ENCODE measurements around the gene LMOD2.

Gene LMOD2

GRCh38 chr7:123673752-123674398, 18.2 kb downstream of the LMOD2 start:
- DNase-seq (ENCODE audit: low spot score), result no peak

- DNase-seq (ENCODE audit: low spot score), result peak; percentile 2
Measured at GRCh38 chr7:123674399-123675180, 18.9 kb downstream of the LMOD2 start.

GRCh38 chr7:123675181-123675473, 19.5 kb downstream of the LMOD2 start:
- no peak for DNase-seq (ENCODE audit: low spot score)

GRCh38 chr7:123677061-123677715, 21.5 kb downstream of the LMOD2 start:
- DNase-seq (ENCODE audit: low spot score), result no peak

- DNase-seq (ENCODE audit: low spot score), result no peak
Measured at GRCh38 chr7:123679614-123680013, 23.9 kb downstream of the LMOD2 start.

- DNase-seq (ENCODE audit: low spot score), result no peak
Measured at GRCh38 chr7:123680580-123680979, 24.9 kb downstream of the LMOD2 start.

- DNase-seq (ENCODE audit: low spot score), result no peak
Measured at GRCh38 chr7:123681561-123681960, 25.9 kb downstream of the LMOD2 start.

GRCh38 chr7:123682690-123683089, 27.0 kb downstream of the LMOD2 start:
- DNase-seq (ENCODE audit: low spot score), result peak; percentile 42

GRCh38 chr7:123687161-123687560, 31.5 kb downstream of the LMOD2 start:
- no peak for DNase-seq (ENCODE audit: low spot score)

GRCh38 chr7:123687727-123688126, 32.1 kb downstream of the LMOD2 start:
- no peak for DNase-seq (ENCODE audit: low spot score)

- no peak for DNase-seq (ENCODE audit: low spot score)
Measured at GRCh38 chr7:123689250-123689649, 33.6 kb downstream of the LMOD2 start.

GRCh38 chr7:123690550-123690949, 34.9 kb downstream of the LMOD2 start:
- DNase-seq (ENCODE audit: low spot score), result no peak

- no peak for DNase-seq (ENCODE audit: low spot score)
Measured at GRCh38 chr7:123692471-123692877, 36.8 kb downstream of the LMOD2 start.

GRCh38 chr7:123695944-123696677, 40.4 kb downstream of the LMOD2 start:
- no peak for DNase-seq (ENCODE audit: low spot score)

GRCh38 chr7:123705211-123705901, 49.7 kb downstream of the LMOD2 start:
- no peak for DNase-seq (ENCODE audit: low spot score)

GRCh38 chr7:123709525-123709924, 53.9 kb downstream of the LMOD2 start:
- no peak for DNase-seq (ENCODE audit: low spot score)

- no peak for DNase-seq (ENCODE audit: low spot score)
Measured at GRCh38 chr7:123710683-123711082, 55.0 kb downstream of the LMOD2 start.

- no peak for DNase-seq (ENCODE audit: low spot score)
Measured at GRCh38 chr7:123711832-123712293, 56.2 kb downstream of the LMOD2 start.

- DNase-seq (ENCODE audit: low spot score), result no peak
Measured at GRCh38 chr7:123712619-123713018, 57.0 kb downstream of the LMOD2 start.
